ENCODE data around the gene ADSL.

ADSL gene

GRCh38 chr22:40430991-40431390 is 84.7 kb downstream of the ADSL start:
- H3K36me3 ChIP-seq (ENCODE audit: control insufficient read depth in 1 of 2, insufficient read depth in 2 of 2, low read length in 2 of 2), result peaks cover 25 to 27% of the 10 kb centered on the region in 2 donors
- H3K27me3 ChIP-seq (ENCODE audit: low read depth, low read length), result no peaks in the 10 kb centered on the region
- H3K27ac ChIP-seq (ENCODE audit: low read length), result no peak overlapping the region
- H3K4me3 ChIP-seq (ENCODE audit: low read depth in 1 of 2, low read length in 2 of 2), result no peak overlapping the region
- H3K9me3 ChIP-seq (ENCODE audit: control insufficient read depth in 1 of 2, low read length in 2 of 2), result no peaks in the 10 kb centered on the region
- H3K4me1 ChIP-seq (ENCODE audit: control insufficient read depth in 1 of 2, insufficient read depth in 2 of 2, low read length in 2 of 2), result peaks cover 1 to 10% of the 10 kb centered on the region in 2 donors

- peaks cover 24 to 25% of the 10 kb centered on the region in 2 donors for H3K36me3 ChIP-seq (ENCODE audit: control insufficient read depth in 1 of 2, insufficient read depth in 2 of 2, low read length in 2 of 2)
- H3K4me3 ChIP-seq (ENCODE audit: low read depth in 1 of 2, low read length in 2 of 2), result no peak overlapping the region
- no peaks in the 10 kb centered on the region for H3K9me3 ChIP-seq (ENCODE audit: control insufficient read depth in 1 of 2, low read length in 2 of 2)
- no peak overlapping the region for H3K27ac ChIP-seq (ENCODE audit: low read length)
- peaks cover 7 to 21% of the 10 kb centered on the region in 2 donors for H3K4me1 ChIP-seq (ENCODE audit: control insufficient read depth in 1 of 2, insufficient read depth in 2 of 2, low read length in 2 of 2)
- H3K27me3 ChIP-seq (ENCODE audit: low read depth, low read length), result no peaks in the 10 kb centered on the region
These were observed 85.9 kb downstream of the ADSL start for GRCh38 chr22:40432157-40432556.

GRCh38 chr22:40432625-40433024 is 86.3 kb downstream of the ADSL start:
- H3K36me3 ChIP-seq (ENCODE audit: control insufficient read depth in 1 of 2, insufficient read depth in 2 of 2, low read length in 2 of 2), result peaks cover 24 to 25% of the 10 kb centered on the region in 2 donors
- H3K4me1 ChIP-seq (ENCODE audit: control insufficient read depth in 1 of 2, insufficient read depth in 2 of 2, low read length in 2 of 2), result peaks cover 7 to 25% of the 10 kb centered on the region in 2 donors
- H3K9me3 ChIP-seq (ENCODE audit: control insufficient read depth in 1 of 2, low read length in 2 of 2), result no peaks in the 10 kb centered on the region

GRCh38 chr22:40433416-40434090 is 87.3 kb downstream of the ADSL start:
- peaks cover 10 to 30% of the 10 kb centered on the region in 2 donors for H3K4me1 ChIP-seq (ENCODE audit: control insufficient read depth in 1 of 2, insufficient read depth in 2 of 2, low read length in 2 of 2)
- no peak overlapping the region for H3K27ac ChIP-seq (ENCODE audit: low read length)
- H3K27me3 ChIP-seq (ENCODE audit: low read depth, low read length), result no peaks in the 10 kb centered on the region
- H3K4me3 ChIP-seq (ENCODE audit: low read depth in 1 of 2, low read length in 2 of 2), result no peak overlapping the region
- H3K36me3 ChIP-seq (ENCODE audit: control insufficient read depth in 1 of 2, insufficient read depth in 2 of 2, low read length in 2 of 2), result peaks cover 21 to 24% of the 10 kb centered on the region in 2 donors
- H3K9me3 ChIP-seq (ENCODE audit: control insufficient read depth in 1 of 2, low read length in 2 of 2), result no peaks in the 10 kb centered on the region

More at GRCh38 chr22:40432625-40433024, 86.3 kb downstream of the ADSL start:
- Histone ChIP-seq H3K27me3 (ENCODE audit: low read depth, low read length) (no peaks in the 10 kb centered on the region), H3K4me3 (ENCODE audit: low read depth in 1 of 2, low read length in 2 of 2) (no peak overlapping the region), H3K27ac (ENCODE audit: low read length) (no peak overlapping the region)

GRCh38 chr22:40434106-40434505 is 87.8 kb downstream of the ADSL start:
- H3K27me3 ChIP-seq (ENCODE audit: low read depth, low read length), result no peaks in the 10 kb centered on the region
- H3K4me1 ChIP-seq (ENCODE audit: control insufficient read depth in 1 of 2, insufficient read depth in 2 of 2, low read length in 2 of 2), result peaks cover 10 to 30% of the 10 kb centered on the region in 2 donors
- H3K27ac ChIP-seq (ENCODE audit: low read length), result no peak overlapping the region
- H3K36me3 ChIP-seq (ENCODE audit: control insufficient read depth in 1 of 2, insufficient read depth in 2 of 2, low read length in 2 of 2), result peaks cover 16 to 19% of the 10 kb centered on the region in 2 donors
- H3K9me3 ChIP-seq (ENCODE audit: control insufficient read depth in 1 of 2, low read length in 2 of 2), result no peaks in the 10 kb centered on the region
- H3K4me3 ChIP-seq (ENCODE audit: low read depth in 1 of 2, low read length in 2 of 2), result no peak overlapping the region

GRCh38 chr22:40434745-40435144 is 88.4 kb downstream of the ADSL start:
- Histone ChIP-seq H3K9me3 (ENCODE audit: control insufficient read depth in 1 of 2, low read length in 2 of 2) (no peaks in the 10 kb centered on the region), H3K36me3 (ENCODE audit: control insufficient read depth in 1 of 2, insufficient read depth in 2 of 2, low read length in 2 of 2) (peaks cover 10 to 12% of the 10 kb centered on the region in 2 donors)

GRCh38 chr22:40436505-40437431 is 90.5 kb downstream of the ADSL start:
- H3K9me3 ChIP-seq (ENCODE audit: control insufficient read depth in 1 of 2, low read length in 2 of 2), result no peaks in the 10 kb centered on the region
- H3K27me3 ChIP-seq (ENCODE audit: low read depth, low read length), result no peaks in the 10 kb centered on the region
- H3K27ac ChIP-seq (ENCODE audit: low read length), result peak overlapping the region; percentile 39
- H3K36me3 ChIP-seq (ENCODE audit: control insufficient read depth in 1 of 2, insufficient read depth in 2 of 2, low read length in 2 of 2), result peaks cover 0 to 9% of the 10 kb centered on the region in 2 donors
- H3K4me3 ChIP-seq (ENCODE audit: low read depth in 1 of 2, low read length in 2 of 2), result peak overlapping the region; percentile 8 to 43
- peaks cover 10 to 30% of the 10 kb centered on the region in 2 donors for H3K4me1 ChIP-seq (ENCODE audit: control insufficient read depth in 1 of 2, insufficient read depth in 2 of 2, low read length in 2 of 2)

More at GRCh38 chr22:40434745-40435144, 88.4 kb downstream of the ADSL start:
- H3K4me1 ChIP-seq (ENCODE audit: control insufficient read depth in 1 of 2, insufficient read depth in 2 of 2, low read length in 2 of 2), result peaks cover 10 to 30% of the 10 kb centered on the region in 2 donors
- H3K4me3 ChIP-seq (ENCODE audit: low read depth in 1 of 2, low read length in 2 of 2), result no peak overlapping the region
- H3K27me3 ChIP-seq (ENCODE audit: low read depth, low read length), result no peaks in the 10 kb centered on the region
- H3K27ac ChIP-seq (ENCODE audit: low read length), result no peak overlapping the region

Data from muscle layer of duodenum (tissue), 2 donors.